HG02973 (cell line): ENCODE measurements around the gene C9orf78.

ENCODE experiments used
- ATAC-seq: cut with Tn5 transposase; IDR thresholded peaks from one replicate; pipeline ENCODE4 v1.9.1; 2021; ENCODE audit warnings: moderate library complexity; ENCODE audit not compliant: unreplicated experiment

Gene C9orf78

GRCh38 chr9:129835128-129835859 lies at the start of gene C9orf78, which contains the start of gene USP20:
TSS of gene C9orf78 (minus strand) at chr9:129835275. CDS start at chr9:129835221, 54 bp downstream.
TSS of gene USP20 (plus strand) at chr9:129835458. CDS start at chr9:129852556, 17,098 bp downstream.
- ATAC-seq = peak; percentile 90

- peak; percentile 47 for ATAC-seq
Observed at GRCh38 chr9:129884220-129885017, 49.3 kb upstream of the C9orf78 start.

GRCh38 chr9:129881547-129882324 lies 46.7 kb upstream of the C9orf78 start:
- no peak for ATAC-seq

- no peak for ATAC-seq
Observed at GRCh38 chr9:129880654-129881546, 45.8 kb upstream of the C9orf78 start.

GRCh38 chr9:129879991-129880653 lies 45.0 kb upstream of the C9orf78 start:
- no peak for ATAC-seq

GRCh38 chr9:129879103-129879699 lies 44.1 kb upstream of the C9orf78 start:
- no peak for ATAC-seq

- ATAC-seq = no peak
Observed at GRCh38 chr9:129878291-129878690, 43.2 kb upstream of the C9orf78 start.

- ATAC-seq = no peak
Observed at GRCh38 chr9:129876815-129877214, 41.7 kb upstream of the C9orf78 start.

- no peak for ATAC-seq
Observed at GRCh38 chr9:129875687-129876395, 40.8 kb upstream of the C9orf78 start.

GRCh38 chr9:129875181-129875611 lies 40.1 kb upstream of the C9orf78 start:
- ATAC-seq = no peak

- no peak for ATAC-seq
Observed at GRCh38 chr9:129874261-129875101, 39.4 kb upstream of the C9orf78 start.

GRCh38 chr9:129873563-129874190 lies 38.6 kb upstream of the C9orf78 start:
- no peak for ATAC-seq

GRCh38 chr9:129871046-129871445 lies 36.0 kb upstream of the C9orf78 start:
- ATAC-seq = no peak

- no peak for ATAC-seq
Observed at GRCh38 chr9:129869585-129870501, 34.8 kb upstream of the C9orf78 start.

- ATAC-seq = no peak
Observed at GRCh38 chr9:129868872-129869486, 33.9 kb upstream of the C9orf78 start.
